IPS DF 6.9 (cell line): ENCODE data around the gene CDIP1.

ENCODE experiments used
- DNase-seq: peaks from one replicate; pipeline ENCODE4 v3.0.0-alpha.2; 2013; ENCODE audit warnings: low read depth, low spot score
- H3K27ac ChIP-seq: one replicate; pipeline ENCODE4 v1.5.1; 2013; ENCODE audit warnings: low read length, control low read depth
- H3K27me3 ChIP-seq: 2 replicates; pipeline ENCODE4 v1.6.1; 2013; ENCODE audit warnings: mild to moderate bottlenecking, low read length; ENCODE audit not compliant: control insufficient read depth, insufficient read depth
- H3K36me3 ChIP-seq: 2 replicates; pipeline ENCODE4 v1.6.1; 2013; ENCODE audit warnings: low read length; ENCODE audit not compliant: control insufficient read depth, insufficient read depth
- H3K4me1 ChIP-seq: 2 replicates; pipeline ENCODE4 v1.6.1; 2013; ENCODE audit warnings: low read length; ENCODE audit not compliant: control insufficient read depth, insufficient read depth
- H3K4me3 ChIP-seq: 2 replicates; pipeline ENCODE4 v1.5.1; 2013; ENCODE audit warnings: mild to moderate bottlenecking, low read length
- H3K9me3 ChIP-seq: 2 replicates; pipeline ENCODE4 v1.6.1; 2013; ENCODE audit warnings: low read length, inconsistent platforms; ENCODE audit not compliant: control insufficient read depth, insufficient read depth
- WGBS: extraction: QIAGEN DNeasy Blood & Tissue Kit; methylation state at CpG from one replicate; pipeline ENCODE4 v1.1.7; 2013; ENCODE audit warnings: mixed read lengths, missing lambda C conversion rate; ENCODE audit not compliant: insufficient read length, insufficient coverage; 5-methylcytosine and 5-hydroxymethylcytosine counted together

The CDIP1 gene

DNA sequence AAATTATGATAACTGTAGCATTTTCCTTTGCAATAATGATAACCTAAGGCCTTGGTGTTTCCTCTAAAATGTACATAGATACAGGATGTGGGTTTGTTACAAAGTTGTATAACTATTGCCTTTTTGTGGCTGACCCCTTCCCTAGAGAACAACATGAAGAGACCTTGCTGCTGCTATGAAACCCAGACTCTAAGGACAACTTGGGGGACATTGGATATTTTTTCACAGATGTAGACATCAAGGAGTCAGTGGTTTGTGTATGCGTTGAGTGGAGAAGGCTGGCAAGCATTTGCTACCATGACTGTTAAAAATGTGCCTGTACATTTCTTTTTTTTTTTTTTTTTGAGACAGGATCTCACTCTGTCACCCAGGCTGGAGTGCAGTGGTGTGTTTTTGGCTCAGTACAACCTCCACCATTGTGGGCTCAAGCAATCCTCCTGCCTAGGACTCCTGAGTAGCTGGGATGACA, 50.0 kb downstream of the CDIP1 start:
- no peak overlapping the region for H3K27ac ChIP-seq

DNA sequence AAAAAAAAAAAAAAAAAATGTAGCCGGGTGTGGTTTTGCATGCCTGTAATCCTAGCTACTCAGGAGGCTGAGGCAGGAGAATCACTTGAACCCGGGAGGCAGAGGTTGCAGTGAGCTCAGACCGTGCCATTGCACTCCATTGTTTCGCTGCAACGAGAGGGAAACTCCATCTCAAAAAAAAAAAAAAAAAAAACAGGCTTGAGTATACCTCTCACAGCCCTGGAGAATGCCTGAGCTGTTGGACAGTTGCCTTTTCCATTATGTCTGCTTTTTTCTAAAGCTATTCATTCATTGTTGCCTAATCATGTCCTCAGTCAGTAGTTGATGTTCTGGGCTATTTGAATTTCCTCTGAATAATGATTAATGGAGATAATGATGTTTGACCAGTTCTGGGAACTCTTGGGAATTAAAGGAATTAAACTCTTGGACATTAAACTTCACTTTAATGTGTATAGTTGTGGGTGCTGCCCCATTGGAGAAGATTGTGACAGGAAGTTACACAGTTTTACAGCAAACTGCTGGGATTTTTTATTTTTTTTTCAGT, 50.5 kb downstream of the CDIP1 start:
- no peak for DNase-seq
- WGBS: no CpG with 5 or more reads among the region's 5 CpGs
- no peaks in the 10 kb centered on the region for H3K4me1 ChIP-seq
- no peaks in the 10 kb centered on the region for H3K36me3 ChIP-seq
- H3K27ac ChIP-seq: no peak overlapping the region
- H3K27me3 ChIP-seq: no peaks in the 10 kb centered on the region
- no peaks in the 10 kb centered on the region for H3K9me3 ChIP-seq
- H3K4me3 ChIP-seq: no peak overlapping the region

More for the DNA sequence above, 50.0 kb downstream of the CDIP1 start:
- DNase-seq: no peak
- H3K36me3 ChIP-seq: no peaks in the 10 kb centered on the region
- no peaks in the 10 kb centered on the region for H3K4me1 ChIP-seq
- no peaks in the 10 kb centered on the region for H3K27me3 ChIP-seq
- H3K9me3 ChIP-seq: no peaks in the 10 kb centered on the region
- H3K4me3 ChIP-seq: no peak overlapping the region
- no CpG with 5 or more reads among the region's 1 CpG for WGBS

DNA sequence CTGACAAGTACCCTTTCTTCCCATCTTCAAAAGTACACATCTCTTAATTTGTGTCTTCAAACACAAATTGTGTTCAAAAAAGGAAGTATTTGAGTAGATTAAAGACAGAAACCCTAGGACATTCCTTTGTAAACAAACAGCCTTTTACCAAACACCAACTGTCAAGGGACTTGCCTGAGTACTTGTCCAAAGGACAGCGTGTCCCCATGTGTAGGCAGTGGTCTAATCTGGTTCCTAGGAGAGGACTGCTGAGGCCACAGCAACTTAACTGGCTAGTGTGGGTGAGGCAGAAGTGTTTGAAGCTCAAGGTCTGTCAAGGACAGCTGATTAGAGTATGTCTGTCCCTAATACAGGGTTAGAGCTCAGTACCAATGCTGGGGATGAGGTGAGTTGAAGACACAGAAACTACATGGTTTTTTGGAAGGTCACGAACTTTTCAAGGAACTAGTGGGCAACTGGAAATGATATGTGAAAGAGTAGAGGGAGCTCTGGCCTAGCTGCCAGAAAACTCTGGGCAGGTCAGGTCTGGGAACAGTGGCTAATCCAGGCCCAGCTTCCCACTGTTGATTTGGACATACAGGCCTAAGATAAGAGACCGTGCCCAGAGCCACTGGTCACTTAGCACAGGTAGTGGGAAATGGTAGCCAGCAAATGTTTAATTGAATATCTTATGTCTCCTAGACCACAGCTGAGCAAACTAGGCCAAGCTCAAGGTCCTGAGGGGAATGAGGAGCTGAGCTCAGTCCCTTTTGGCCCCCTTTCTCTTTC, 52.3 kb downstream of the CDIP1 start:
- no peaks in the 10 kb centered on the region for H3K36me3 ChIP-seq
- no peak for DNase-seq
- peaks cover 2% of the 10 kb centered on the region; the same call in 1 of the 2 replicates for H3K9me3 ChIP-seq
- peaks cover 1% of the 10 kb centered on the region; the same call in 1 of the 2 replicates for H3K4me1 ChIP-seq
- no peak overlapping the region for H3K4me3 ChIP-seq
- H3K27ac ChIP-seq: no peak overlapping the region
- WGBS: no CpG with 5 or more reads among the region's 3 CpGs
- no peaks in the 10 kb centered on the region for H3K27me3 ChIP-seq

DNA sequence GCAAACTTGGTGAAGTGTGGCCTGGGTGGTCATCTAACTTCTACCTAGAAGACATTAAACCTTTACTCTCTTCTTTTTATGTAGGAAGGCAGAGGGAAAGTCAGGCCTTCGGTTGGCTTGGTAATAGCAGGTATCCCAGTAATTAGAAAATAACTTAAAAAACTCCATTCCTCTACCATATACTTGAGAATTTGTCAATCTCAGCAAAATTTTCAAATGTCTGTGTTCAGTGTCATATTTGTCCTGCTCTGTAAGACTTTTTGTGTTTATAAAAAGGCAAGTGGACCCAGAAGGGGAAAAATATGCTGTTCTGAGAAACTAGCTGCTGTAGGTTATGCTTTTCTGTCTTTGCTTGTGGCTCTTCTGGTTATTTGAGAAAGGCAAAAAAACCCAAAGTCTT, 56.6 kb downstream of the CDIP1 start:
- H3K9me3 ChIP-seq: peaks cover 2% of the 10 kb centered on the region; the same call in 1 of the 2 replicates
- H3K36me3 ChIP-seq: no peaks in the 10 kb centered on the region
- no peaks in the 10 kb centered on the region for H3K27me3 ChIP-seq
- peaks cover 1% of the 10 kb centered on the region; the same call in 1 of the 2 replicates for H3K4me1 ChIP-seq
- no peak overlapping the region for H3K4me3 ChIP-seq
- WGBS: no CpG with 5 or more reads among the region's 1 CpG
- no peak for DNase-seq
- no peak overlapping the region for H3K27ac ChIP-seq

DNA sequence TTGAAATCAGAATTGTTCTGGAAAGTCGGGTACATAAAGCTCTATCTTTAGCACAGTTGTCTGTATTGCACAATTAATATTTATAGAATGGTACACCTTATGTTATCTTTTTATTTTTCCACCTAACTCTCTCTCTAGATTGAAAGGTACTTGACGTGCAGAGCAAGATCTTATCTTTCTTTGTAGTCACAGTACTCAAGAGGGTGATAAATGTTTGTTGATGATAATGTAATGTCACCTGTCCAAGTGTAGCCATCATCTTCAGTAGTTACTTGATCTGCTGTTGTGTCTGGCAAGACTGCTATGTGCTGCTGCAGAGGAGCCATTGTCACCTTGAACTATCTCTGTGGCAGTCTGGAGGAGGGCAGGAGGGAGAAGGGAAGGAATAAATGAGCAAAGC, 57.0 kb downstream of the CDIP1 start:
- Histone ChIP-seq H3K27me3 (no peaks in the 10 kb centered on the region), H3K36me3 (no peaks in the 10 kb centered on the region), H3K27ac (no peak overlapping the region), H3K4me3 (no peak overlapping the region), H3K4me1 (peaks cover 1% of the 10 kb centered on the region; the same call in 1 of the 2 replicates), H3K9me3 (peaks cover 2% of the 10 kb centered on the region; the same call in 1 of the 2 replicates)
- no peak for DNase-seq
- WGBS: no CpG with 5 or more reads among the region's 2 CpGs

DNA sequence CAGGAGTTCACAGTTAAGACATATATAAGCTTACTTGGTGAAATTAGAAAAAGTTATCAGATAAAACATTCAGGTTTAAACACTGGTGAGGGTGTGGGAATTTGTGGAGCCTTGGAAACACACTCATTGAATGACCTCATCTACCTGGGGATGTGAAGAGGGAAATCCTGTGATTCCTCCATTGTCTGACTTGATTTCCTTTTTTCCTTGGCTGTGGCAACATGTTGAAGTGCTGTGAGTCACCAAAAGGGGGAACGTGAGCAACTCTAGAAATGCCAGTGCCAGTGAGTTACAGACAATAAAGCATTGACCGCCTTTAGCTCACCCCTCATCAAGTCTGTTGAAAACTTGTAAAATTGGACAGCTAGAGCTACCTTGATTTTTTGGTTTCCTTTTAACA, 60.6 kb downstream of the CDIP1 start:
- no peak for DNase-seq
- H3K4me3 ChIP-seq: no peak overlapping the region
- no peak overlapping the region for H3K27ac ChIP-seq

DNA sequence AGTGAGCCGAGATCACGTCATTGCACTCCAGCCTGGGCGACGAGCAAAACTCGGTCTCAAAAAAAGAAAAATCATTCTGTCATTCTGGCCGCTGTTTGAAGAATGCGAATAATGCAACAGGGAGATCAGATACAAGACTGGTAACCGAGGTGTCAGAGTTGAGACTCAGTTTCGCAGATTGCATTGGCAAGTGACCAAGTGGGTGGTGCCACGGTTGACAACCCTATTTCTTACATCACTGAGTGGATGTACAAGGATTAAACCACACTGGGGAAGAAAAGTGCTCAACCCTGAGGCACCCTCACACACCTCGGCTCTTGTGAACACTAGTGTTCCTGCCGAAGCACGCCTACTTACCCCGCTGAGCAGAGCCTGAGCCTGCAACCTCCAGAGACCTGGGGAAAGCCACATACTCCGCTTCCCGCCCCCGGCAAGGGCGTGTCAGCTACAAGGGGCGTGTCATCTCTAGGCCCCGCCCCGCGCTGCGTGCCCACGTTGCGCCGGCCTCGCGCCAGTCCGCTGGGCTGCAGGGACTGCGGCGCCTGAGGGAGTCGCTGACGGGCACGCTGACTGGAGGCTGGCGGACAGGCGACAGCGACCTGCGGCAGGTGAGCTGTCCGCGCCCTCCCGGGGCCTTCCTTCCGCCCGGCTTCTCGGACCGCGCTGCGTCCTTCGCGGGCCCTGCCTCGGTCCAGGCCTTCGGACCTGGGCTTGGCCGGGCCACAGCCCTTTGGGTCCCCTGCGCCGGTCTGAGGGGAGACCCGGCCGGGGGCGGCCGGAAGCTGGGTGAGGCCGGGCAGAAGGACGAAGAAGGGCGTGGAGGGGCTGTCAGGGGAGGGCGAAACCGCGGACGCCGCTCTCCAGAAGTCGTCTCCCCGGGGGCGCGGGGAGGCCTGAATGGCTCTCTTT, 62.4 kb downstream of the CDIP1 start, which contains the start of gene HMOX2:
Gene HMOX2 (plus strand): TSS at position 519 of the 909 bp plus-strand sequence. CDS start 29,127 bp downstream, outside the sequence.
- no peak within 1 kb of the TSS for H3K27ac ChIP-seq
- H3K27me3 ChIP-seq: no peaks in the 10 kb centered on the region
- DNase-seq: peak; percentile 93
- H3K4me3 ChIP-seq: peak within 1 kb of the TSS; percentile 72; the same call in 1 of the 2 replicates
- no peaks in the 10 kb centered on the region for H3K9me3 ChIP-seq
- no CpG with 5 or more reads among the region's 70 CpGs for WGBS
- no peaks in the 10 kb centered on the region for H3K36me3 ChIP-seq
- peaks cover 2% of the 10 kb centered on the region; the same call in 1 of the 2 replicates for H3K4me1 ChIP-seq

More for the DNA sequence above, 60.6 kb downstream of the CDIP1 start:
- no peaks in the 10 kb centered on the region for H3K27me3 ChIP-seq
- H3K4me1 ChIP-seq: peaks cover 3% of the 10 kb centered on the region
- no CpG with 5 or more reads among the region's 2 CpGs for WGBS
- H3K9me3 ChIP-seq: peaks cover 2% of the 10 kb centered on the region; the same call in 1 of the 2 replicates
- no peaks in the 10 kb centered on the region for H3K36me3 ChIP-seq

DNA sequence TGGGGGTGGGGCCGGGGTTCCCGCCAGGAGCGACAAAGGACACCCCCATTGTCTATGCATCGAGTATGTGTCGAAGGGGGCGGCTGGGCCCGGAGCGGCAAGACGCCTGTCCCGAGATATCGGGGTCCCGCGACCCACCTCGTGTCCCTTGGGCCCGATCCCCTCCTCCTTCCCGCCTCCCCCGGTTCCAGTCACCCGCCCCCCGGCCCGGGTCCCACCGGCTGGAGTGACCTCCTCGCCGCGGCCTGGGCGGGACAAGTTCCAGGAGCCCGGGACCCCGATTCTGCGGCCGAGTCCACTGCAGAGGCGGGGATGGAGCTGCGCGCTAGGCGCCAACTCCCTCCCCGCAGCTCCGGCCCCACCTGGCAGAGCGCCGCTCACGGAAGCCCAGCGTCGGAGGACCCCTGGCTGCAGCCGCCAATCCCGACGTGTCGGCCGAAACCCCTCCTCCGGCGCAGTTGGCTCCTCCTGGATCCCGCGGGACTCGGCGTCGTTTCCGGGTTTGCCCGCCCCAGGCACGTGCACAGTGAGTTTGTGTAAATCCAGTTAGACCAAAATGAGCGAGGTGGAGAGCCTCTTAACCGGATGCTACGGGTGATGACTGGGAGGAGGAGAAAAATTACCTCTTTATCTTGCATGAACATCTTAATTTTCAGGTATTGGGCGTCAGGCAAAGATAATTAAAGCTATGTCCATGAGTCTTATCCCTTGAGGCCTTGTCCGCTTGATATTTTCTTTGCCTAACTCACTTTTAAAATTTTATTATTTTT, 64.2 kb downstream of the CDIP1 start, which contains the start of gene NMRAL1:
Gene NMRAL1 (minus strand): TSS at position 434 of the 770 bp plus-strand sequence. CDS start 493 bp downstream, outside the sequence.
- DNase-seq: peak; percentile 84
- no peaks in the 10 kb centered on the region for H3K9me3 ChIP-seq
- H3K36me3 ChIP-seq: no peaks in the 10 kb centered on the region
- WGBS: no CpG with 5 or more reads among the region's 60 CpGs
- H3K4me3 ChIP-seq: peak within 1 kb of the TSS; percentile 75
- peaks cover 2% of the 10 kb centered on the region; the same call in 1 of the 2 replicates for H3K4me1 ChIP-seq
- no peaks in the 10 kb centered on the region for H3K27me3 ChIP-seq
- H3K27ac ChIP-seq: no peak within 1 kb of the TSS

DNA sequence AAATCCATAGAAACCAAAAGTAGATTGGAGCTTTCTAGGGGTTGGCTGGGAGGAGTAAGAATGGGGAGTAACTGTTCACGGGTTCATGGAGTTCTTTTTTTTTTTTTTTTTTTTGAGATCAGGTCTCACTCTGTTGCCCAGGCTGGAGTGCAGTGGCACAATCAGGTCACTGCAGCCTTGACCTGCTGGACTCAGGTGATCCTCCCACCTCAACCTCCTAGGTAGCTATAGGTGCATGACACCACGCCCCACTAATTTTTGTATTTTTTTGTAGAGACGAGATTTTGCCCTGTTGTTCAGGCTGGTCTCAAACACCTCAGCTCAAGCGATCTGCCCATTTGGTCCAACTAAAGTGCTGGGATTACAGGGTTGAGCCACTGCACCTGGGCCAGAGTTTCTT, 65.7 kb downstream of the CDIP1 start:
- no CpG with 5 or more reads among the region's 4 CpGs for WGBS
- DNase-seq: no peak
- H3K4me3 ChIP-seq: no peak overlapping the region

More for the DNA sequence above, 65.7 kb downstream of the CDIP1 start:
- H3K27ac ChIP-seq: no peak overlapping the region
- H3K27me3 ChIP-seq: no peaks in the 10 kb centered on the region
- no peaks in the 10 kb centered on the region for H3K9me3 ChIP-seq
- peaks cover 2% of the 10 kb centered on the region; the same call in 1 of the 2 replicates for H3K4me1 ChIP-seq
- H3K36me3 ChIP-seq: peaks cover 7% of the 10 kb centered on the region; the same call in 1 of the 2 replicates
